GM15510 (cell line): ENCODE measurements around the gene CNTN4.

Experiments
- POLR2A ChIP-seq: IDR thresholded peaks from 3 replicates; pipeline ENCODE4 v1.6.1; 2011; ENCODE audit warnings: borderline replicate concordance; ENCODE audit not compliant: insufficient read length; ENCODE audit errors: extremely low read depth

The CNTN4 gene

DNA sequence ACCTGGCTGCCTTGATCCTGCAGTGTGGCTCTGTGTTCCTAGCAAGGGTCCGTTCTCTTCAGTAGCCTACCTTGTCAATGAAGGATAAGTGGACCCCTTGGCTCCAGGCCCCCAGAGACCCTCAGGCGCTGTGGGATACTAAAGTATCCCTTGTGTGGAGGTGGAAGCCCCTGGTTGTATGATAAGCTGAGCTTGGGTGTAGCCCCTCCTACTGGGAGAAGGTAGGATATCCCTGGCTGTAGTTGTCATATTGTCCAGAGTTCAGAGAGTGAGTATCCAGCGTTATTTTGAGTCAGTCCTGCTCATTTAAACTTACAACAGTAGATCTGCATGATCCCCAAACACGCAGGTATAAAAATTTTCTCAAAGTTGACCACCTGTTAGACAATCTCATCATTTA is 496.8 kb downstream of the CNTN4 start:
- TF ChIP-seq POLR2A: no peak

DNA sequence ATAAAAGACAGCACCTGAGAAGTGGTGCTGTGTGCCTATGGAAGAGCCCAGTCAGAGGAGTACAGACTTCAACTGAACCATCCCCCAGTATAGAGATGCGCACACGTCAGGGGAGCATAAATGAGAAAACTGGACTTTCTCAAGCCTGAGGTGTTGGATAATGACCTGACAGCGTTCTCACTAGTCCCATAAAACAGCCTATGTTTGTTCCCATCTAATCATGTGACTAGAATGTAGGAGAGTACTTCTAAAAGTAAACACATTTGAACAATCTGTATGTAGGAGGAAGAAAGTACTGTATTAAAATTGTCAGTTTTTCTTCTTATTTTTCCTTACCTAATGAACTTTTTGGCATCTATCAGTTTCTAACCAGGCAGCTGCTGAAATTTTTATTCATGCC is 498.9 kb downstream of the CNTN4 start:
- no peak for TF ChIP-seq POLR2A

DNA sequence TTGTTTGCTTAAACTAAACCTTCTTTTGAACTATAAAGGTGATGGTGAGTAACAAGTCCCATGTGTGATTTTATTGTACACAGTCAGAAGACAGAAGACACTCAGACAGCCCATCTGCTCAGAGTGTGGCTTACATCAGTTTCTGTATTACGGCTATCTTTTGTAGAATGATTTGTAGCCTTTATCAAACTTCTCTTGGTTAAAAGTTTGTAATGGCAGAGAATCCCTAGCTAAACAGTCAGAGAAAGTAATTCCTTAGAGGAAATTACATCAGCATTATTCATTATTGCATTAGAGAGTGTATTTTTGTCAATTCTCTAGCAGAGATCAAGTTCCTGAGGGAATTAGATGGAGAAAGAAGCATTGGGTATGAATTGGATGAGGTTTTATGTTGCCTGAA is 500.8 kb downstream of the CNTN4 start:
- TF ChIP-seq POLR2A: no peak

DNA sequence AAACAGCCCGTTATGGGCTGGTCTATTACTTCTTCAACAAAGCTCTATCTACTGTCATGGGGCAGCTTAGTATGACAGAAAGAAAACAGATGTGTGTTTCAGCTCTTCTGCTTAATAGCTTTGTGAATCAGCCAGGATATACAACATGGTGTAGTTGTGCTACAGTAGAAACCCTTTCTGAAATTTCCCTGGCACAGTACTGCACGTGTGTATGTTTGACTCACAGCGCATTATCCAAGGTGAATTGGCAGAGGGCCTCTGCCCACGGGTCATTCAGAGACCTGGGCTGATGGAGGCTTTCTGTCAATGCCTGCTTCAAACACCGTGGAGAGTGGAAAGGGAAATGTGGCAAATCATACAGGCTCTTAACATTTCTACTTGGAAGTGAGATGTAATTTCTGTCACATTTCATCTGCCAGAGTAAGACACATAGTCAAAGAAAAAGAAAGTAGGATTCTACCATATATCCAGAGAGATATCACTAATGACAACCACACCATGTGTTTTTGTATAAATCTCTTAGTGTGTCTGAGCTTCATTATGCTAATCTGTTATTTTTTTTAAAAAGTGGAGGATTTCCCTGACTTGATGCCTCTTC is 505.1 kb downstream of the CNTN4 start:
- no peak for TF ChIP-seq POLR2A

DNA sequence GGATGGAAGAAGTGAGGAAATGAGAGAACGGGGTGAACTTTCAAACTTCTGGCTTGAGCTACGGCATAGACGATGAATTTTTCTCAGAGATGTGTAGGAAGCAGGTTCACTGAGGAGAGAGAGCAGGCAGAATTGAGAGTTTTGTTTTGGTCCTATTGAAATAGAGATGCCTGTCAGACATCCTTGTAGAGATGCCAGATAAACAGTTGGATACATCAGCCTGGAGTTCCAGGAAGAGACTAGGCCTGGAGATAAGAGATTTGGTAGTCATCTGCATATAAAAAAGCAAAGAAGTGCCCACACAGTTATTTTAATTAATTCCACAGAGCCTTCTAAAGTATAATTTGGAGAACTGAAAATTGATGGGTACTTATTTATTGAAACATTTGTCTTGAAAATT is 515.9 kb downstream of the CNTN4 start:
- TF ChIP-seq POLR2A: no peak

DNA sequence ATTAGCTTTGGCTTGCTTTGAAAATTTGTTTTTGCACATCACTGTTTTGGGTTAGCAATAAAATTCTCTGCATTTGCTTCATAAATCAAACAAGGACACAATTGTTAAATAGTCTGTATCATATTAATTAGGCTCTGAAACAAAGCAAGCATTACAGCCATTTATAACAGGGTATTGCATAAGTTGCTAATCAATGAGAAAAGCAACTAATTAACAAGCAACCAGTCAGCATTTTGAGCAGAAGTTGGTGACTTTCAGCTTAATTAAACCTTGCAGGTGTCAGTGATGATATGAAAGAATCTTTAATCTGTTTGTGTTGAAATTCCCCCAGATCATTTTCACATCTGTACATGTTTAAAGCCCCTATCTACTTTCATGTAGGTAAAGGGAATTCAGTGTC is 516.4 kb downstream of the CNTN4 start:
- no peak for TF ChIP-seq POLR2A

DNA sequence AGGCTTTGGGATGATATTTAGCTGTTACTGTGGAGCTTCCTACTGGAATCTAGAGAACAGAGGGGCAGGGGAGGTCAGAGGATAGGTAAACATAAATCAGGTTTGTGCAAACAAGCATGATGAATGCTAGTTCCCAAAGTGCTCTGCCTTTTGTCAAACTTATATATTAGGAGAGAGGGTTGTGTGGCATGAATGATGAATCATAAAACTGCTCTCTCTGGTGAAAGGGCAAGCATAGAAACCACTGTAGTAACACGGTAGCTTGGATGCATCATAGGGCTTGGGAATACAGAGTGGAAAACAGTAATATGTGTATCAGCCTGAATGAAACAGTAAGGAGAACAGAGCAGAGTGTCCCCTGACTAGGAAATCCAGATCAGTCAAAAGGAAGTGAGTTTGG is 524.8 kb downstream of the CNTN4 start:
- no peak for TF ChIP-seq POLR2A

DNA sequence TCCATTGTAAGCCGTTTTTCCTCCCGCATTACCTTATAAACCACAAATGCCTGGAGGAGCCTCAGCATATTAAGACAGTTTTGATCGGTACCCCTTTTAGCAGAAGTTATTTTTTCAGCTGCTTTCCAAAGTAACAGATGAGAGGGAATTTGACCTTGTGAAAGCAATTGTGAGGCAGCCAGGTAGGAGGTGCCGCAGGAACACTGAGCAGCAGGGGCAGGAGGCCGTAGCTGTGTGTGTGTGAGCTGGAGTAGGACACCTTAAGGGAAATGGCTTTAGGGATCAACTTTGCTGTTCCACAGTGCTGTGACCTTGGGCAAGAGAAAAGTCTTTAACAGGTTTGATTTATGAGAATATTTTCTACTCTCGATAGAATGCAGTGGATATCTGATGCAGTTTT is 529.5 kb downstream of the CNTN4 start:
- no peak for TF ChIP-seq POLR2A

DNA sequence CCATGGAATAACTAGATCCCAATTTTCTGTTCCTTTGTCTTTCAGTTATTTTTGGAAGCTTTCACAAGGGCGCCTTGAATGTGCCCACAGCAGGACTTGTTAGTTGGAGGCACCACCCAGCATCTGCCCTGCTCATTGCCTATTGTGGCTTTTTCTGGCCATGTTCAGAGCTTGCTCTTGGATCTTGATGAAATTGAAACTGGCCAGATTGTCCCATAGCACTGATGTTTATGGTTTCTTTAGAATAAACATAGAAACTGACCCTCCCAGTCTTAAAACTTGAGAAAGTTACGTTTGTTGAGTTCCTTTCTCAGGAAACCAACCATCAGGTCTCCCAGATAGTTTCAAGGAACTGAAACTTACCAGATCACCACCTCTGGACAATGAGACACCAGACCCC is 536.8 kb downstream of the CNTN4 start:
- TF ChIP-seq POLR2A: no peak

DNA sequence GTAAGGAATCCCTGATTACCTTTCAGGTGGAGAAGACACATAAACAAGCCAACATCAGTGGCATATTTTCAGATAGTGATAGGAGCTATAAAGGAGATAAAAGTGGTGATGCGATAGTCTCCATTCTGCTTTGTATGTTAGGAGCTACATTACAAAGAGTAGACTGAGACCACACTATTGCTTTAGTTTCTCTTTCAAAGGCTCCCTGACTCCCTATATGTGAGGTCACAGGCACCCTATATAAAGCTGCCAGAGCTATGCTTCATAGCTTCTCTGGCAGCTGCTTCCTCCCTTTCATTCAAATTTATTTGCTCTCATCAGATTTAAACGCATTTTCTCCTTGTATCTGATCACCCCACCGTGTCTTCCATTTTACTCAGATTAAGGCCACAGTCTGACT is 544.9 kb downstream of the CNTN4 start:
- no peak for TF ChIP-seq POLR2A

DNA sequence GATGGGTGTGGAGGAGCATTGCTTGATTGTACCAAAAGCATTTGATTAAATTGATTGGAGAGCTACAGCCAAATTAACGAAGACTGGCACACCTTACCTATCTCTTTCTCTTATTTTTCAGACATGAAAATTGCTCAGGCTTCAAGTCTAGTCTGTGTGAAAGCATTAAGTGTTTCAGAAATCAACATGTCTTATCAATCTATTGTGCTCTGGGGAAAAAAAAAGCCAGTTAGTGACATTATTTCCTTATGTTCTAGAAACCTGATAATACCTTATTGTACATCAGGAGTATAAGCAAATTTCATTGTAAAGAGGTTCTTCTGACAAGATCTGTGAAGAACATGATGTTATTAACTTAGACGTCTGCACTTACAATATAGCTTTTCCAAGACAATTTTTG is 546.3 kb downstream of the CNTN4 start:
- TF ChIP-seq POLR2A: no peak

DNA sequence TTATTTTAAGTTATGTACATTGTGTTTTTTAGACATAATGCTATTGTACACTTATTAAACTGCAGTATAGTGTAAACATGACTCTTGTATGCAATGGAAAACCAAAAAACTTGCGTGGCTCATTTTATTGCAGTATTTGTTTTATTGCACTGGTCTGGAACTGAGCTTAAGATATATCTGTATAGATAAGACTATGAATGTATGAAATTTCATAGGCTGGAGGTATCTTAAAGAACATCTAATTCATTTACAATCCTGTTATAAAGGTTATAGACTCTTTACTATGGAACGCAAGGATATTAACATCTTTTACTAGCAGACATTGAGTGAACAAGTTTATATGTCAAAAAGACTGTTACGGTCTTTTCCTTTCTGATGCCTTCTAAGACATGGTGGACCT is 552.1 kb downstream of the CNTN4 start:
- TF ChIP-seq POLR2A: no peak

DNA sequence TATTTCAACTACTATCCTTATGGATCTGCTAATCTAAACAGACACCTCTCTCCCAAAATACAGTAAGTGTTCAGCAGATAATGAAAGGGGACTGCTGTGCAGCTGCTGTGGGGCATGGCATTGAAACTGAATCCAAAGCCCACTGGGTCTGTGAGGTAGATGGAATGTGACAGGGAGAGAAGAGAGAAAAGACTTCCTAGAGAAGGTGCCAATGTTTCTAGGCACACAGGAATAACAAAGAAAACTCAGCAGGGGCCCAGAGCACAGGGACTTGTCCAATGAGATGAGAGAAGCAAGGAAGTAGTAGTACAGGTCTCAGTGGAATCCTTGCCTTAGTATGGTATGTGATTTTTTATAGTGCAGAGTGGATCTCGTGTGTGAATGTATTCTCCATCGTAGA is 553.7 kb downstream of the CNTN4 start:
- no peak for TF ChIP-seq POLR2A

DNA sequence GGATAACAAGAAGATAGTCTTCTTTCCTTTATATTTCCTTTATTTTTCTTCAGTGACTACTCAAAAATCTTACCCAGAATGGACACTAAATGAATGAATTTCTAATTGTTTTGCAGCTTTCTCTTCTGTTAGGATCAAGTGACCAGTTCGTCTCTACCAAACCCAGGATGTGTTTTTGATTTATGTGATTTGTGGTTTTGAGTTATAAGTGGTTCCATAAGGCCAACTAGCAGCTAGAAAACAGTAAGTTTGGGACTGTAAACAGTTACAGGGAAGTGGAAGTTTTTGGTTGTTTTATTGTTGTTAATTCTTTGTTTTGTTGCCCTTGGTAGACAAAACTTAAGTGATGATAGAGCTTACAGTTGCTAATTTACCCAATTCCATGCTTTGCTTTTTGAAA is 555.0 kb downstream of the CNTN4 start:
- no peak for TF ChIP-seq POLR2A

DNA sequence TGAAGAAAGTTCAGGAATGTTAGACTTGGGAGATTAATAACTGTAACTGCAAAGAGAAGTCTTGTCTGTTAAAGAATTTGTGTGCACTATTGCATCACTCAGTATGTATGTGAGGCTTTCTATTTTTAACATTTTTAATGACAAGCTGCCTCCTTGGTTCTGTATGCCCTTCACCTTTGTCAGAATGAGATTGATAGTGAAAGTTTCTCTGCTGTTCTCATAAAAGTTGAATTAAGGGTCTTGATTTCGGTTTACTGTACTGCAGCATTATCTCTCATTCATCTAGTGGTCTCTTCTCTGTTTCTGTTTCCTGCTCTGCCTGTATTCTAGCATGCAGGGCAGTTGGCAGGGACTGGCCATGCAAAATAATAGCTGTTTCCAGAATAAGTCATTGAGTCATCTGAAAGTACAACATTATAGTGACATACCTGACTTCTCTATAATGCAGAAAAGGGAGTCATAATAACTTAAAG is 556.6 kb downstream of the CNTN4 start:
- no peak for TF ChIP-seq POLR2A

DNA sequence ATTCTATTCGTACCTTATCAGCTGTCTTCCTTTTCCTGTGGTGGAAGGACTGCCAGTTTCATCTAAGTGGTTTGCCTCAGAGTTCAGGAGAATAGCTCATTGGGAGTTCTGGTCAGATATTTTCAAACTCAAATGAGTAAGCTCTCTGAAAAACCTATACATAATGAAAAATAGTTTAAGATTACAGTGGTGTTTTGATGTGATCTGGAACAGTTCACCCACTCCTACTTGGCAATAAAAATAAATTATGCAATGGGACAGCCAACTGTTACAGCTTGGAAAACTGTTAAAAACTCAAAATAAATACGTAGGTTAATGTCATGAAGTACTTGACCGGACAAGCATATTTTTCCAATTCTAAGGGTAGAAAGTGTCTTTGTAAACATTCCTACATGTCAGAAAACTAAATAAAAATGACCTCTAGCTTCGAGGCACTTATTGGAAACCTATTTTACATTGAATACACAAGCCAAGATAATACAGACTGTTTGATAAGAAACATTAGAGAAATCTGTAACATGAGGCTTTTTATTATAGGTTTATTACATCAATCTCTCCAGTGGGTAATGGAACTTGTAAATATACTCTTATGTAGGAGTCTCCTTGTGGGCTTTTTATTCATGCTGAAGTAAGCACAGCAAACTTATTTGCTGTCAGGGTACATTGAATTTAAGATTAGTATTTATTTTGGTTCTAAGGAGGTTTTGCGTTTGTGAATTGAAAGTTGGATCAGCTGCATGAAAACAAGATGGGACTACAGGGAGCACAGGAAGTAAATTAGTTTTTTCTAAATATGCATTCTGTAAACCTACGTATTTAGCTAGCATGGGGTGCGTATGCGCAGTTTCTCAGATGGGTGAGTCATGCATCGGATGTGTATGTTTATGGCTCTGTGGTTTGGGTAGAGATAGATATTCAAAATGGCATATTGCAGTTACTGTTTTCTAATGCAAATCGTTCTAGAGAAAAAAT is 558.4 kb downstream of the CNTN4 start:
- no peak for TF ChIP-seq POLR2A
